NCI-H1417 (cell line): ENCODE measurements around the gene XIRP1.

Experiments used
- DNase-seq, 3 experiments: peaks; one replicate each; lab custom pipeline; 2025; lab: John Stamatoyannopoulos, UW

XIRP1 gene

GRCh38 chr3:39208463-39209055, 16.2 kb upstream of the XIRP1 start:
- DNase-seq, result peak in 2 of 3 experiments; percentile 1 to 18

GRCh38 chr3:39207361-39208186, 15.2 kb upstream of the XIRP1 start:
- DNase-seq, result peak in 1 of 3 experiments; percentile 5

- DNase-seq, result no peak
Measured at GRCh38 chr3:39205919-39206516, 13.6 kb upstream of the XIRP1 start.

GRCh38 chr3:39205131-39205530, 12.7 kb upstream of the XIRP1 start:
- no peak for DNase-seq

- no peak for DNase-seq
Measured at GRCh38 chr3:39203860-39204259, 11.5 kb upstream of the XIRP1 start.

- DNase-seq, result no peak
Measured at GRCh38 chr3:39203402-39203801, 11.0 kb upstream of the XIRP1 start.

GRCh38 chr3:39202094-39202493, 9.7 kb upstream of the XIRP1 start:
- no peak for DNase-seq

- peak in 1 of 3 experiments; percentile 42 for DNase-seq
Measured at GRCh38 chr3:39196671-39197356, 4.4 kb upstream of the XIRP1 start.

GRCh38 chr3:39196034-39196433, 3.6 kb upstream of the XIRP1 start:
- DNase-seq, result no peak

GRCh38 chr3:39193391-39193790, 996 bp upstream of the XIRP1 start:
- DNase-seq, result no peak

- DNase-seq, result no peak
Measured at GRCh38 chr3:39191773-39192172, 622 bp downstream of the XIRP1 start.

- no peak for DNase-seq
Measured at GRCh38 chr3:39191111-39191510, 1.3 kb downstream of the XIRP1 start.

- DNase-seq, result no peak
Measured at GRCh38 chr3:39190281-39191025, 1.9 kb downstream of the XIRP1 start.

- DNase-seq, result peak; percentile 41 to 70 (median 43)
Measured at GRCh38 chr3:39189959-39190269, 2.5 kb downstream of the XIRP1 start.

- no peak for DNase-seq
Measured at GRCh38 chr3:39189150-39189958, 3.0 kb downstream of the XIRP1 start.

GRCh38 chr3:39188271-39189149, 3.9 kb downstream of the XIRP1 start:
- no peak for DNase-seq

- DNase-seq, result no peak
Measured at GRCh38 chr3:39187372-39188155, 4.8 kb downstream of the XIRP1 start.

- DNase-seq, result no peak
Measured at GRCh38 chr3:39186692-39187151, 5.7 kb downstream of the XIRP1 start.
